Measurements from ENCODE around the gene SPINK5.

SPINK5 gene

DNA sequence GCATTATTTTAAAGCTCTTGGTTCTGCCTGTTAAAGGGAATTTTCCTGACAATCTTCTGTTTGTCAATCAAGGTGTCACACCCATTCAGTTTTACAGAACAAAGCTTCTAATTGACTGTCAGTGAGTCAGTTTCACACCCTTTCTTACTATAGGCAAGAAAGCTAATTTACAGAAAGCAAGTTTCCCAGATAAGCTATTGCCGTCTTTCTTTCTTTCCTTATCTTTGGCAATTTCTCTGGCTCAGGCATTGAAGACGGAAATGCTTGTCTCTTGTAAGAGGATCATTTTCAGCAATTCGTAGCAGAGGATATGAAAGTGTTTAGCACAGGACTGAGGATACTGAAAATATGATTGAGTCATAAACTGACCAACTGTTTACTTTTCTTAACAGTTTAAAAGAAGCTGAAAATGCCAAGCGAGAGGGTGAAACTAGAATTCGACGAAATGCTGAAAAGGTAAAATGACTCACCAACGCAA lies 27.0 kb downstream of the SPINK5 start:
- H3K4me3 ChIP-seq (replicated peaks; ENCODE audit: low read depth, low read length) = no peak overlapping the region
- TF ChIP-seq, protein P1, sequence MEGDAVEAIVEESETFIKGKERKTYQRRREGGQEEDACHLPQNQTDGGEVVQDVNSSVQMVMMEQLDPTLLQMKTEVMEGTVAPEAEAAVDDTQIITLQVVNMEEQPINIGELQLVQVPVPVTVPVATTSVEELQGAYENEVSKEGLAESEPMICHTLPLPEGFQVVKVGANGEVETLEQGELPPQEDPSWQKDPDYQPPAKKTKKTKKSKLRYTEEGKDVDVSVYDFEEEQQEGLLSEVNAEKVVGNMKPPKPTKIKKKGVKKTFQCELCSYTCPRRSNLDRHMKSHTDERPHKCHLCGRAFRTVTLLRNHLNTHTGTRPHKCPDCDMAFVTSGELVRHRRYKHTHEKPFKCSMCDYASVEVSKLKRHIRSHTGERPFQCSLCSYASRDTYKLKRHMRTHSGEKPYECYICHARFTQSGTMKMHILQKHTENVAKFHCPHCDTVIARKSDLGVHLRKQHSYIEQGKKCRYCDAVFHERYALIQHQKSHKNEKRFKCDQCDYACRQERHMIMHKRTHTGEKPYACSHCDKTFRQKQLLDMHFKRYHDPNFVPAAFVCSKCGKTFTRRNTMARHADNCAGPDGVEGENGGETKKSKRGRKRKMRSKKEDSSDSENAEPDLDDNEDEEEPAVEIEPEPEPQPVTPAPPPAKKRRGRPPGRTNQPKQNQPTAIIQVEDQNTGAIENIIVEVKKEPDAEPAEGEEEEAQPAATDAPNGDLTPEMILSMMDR (IDR thresholded peaks at IDR 0.05; ENCODE audit: low read depth, low read length, missing control alignments) = no peak
- no peak for DNase-seq (ENCODE audit: extremely low read depth, low read depth)

DNA sequence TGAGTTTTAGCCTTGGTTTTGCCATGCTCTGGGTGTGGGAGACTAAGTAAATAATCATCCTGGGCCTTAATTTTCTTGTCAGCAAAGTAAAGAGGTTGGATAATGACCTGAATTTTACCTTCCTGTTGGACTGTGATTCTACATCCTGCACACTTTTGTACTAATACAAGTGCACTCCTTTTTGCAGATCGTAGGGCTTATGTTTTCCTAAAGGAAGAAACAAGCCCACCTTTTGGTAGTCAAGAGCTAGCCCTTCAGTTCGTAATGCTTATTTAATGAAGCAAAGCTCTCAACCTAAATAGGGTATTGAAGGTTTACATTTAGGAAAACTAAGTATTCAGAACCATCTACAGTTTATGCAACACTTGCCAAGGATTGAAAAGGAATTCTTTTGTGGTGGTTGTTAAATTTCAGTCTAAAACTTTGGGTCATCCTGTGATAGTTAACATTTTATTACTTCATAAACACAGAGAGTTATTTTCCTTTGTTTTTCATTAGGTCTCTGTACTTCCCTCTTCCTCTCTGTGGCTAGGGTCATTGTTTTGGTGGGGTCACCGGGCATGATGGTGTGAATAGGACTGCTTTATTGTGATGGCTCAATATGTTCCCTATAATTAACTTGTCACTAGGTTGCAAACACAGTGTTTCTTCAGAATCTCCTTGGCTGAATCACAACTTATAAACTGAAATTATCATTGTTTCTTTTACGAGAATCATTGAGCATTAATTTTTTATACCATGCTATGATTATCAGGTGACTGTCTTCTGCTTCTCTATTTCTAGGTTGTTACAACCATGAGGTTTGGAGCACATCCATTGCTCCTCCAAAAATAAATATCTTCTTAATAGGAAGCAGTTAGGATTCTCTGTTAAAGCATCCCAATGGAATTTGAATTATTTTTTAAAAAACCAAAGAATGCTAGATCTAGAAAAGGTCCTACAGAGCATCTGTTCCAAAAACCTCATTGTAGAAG lies 28.5 kb downstream of the SPINK5 start:
- DNase-seq (ENCODE audit: extremely low read depth, low read depth) = no peak
- H3K4me3 ChIP-seq (replicated peaks; ENCODE audit: low read depth, low read length) = no peak overlapping the region
- TF ChIP-seq, protein P1 (IDR thresholded peaks at IDR 0.05; ENCODE audit: low read depth, low read length, missing control alignments) = no peak

DNA sequence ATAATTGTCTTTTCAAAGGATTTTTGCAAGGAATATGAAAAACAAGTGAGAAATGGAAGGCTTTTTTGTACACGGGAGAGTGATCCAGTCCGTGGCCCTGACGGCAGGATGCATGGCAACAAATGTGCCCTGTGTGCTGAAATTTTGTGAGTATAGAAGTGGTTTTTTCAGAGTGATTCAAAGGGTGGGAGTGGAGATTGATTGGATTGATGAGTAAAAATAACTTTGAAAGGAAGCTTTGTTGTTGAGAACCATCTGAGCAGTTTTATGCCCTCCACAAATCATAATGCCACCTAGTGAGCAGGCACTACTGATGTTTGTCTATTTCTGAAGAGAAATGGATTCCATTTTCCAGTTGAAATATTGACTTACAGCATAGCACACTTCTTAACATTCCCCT lies 30.6 kb downstream of the SPINK5 start:
- no peak overlapping the region for H3K4me3 ChIP-seq (replicated peaks; ENCODE audit: low read depth, low read length)
- TF ChIP-seq, protein P1 (IDR thresholded peaks at IDR 0.05; ENCODE audit: low read depth, low read length, missing control alignments) = no peak
- DNase-seq (ENCODE audit: extremely low read depth, low read depth) = no peak

DNA sequence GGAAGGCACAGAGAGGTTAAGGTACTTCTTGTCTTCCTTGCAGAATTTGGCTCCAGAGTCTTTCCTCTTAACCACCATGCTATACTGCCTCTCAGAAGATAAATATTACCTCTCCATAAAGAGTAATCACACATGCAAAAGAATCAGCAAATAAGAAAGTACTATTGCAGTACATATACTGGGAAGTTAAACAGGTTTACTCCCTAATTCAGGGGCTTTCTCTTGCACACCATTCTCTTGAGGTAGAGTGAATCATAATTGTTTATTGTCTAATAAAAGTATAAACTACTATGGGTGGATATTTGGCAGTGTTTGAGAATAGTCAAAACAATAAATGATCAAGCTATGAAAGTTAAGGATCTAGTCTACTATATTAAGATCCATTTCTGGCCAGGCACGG lies 40.4 kb downstream of the SPINK5 start:
- H3K4me3 ChIP-seq (replicated peaks; ENCODE audit: low read depth, low read length) = no peak overlapping the region
- TF ChIP-seq, protein P1 (IDR thresholded peaks at IDR 0.05; ENCODE audit: low read depth, low read length, missing control alignments) = no peak
- DNase-seq (ENCODE audit: extremely low read depth, low read depth) = no peak

DNA sequence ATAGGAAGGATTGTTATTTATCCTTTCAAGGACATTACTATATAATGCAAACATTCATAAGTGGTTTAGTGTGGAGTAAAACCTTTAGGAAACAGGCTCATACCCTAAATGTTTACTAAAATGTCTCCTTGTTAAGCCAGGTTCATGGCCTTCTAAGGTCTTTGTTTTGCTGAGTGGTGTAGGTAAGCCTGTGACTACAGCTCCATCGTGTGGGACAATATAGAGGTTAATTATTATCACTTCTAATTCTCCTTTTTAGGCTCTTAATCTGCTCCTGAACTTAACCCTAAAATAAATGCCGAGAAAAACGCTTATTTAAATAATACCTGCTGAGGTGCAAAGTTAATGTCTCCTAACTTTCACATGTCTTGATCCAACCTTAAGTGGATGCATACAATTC lies 43.8 kb downstream of the SPINK5 start:
- no peak for DNase-seq (ENCODE audit: extremely low read depth, low read depth)
- H3K4me3 ChIP-seq (replicated peaks; ENCODE audit: low read depth, low read length) = no peak overlapping the region
- TF ChIP-seq, protein P1 (IDR thresholded peaks at IDR 0.05; ENCODE audit: low read depth, low read length, missing control alignments) = no peak

DNA sequence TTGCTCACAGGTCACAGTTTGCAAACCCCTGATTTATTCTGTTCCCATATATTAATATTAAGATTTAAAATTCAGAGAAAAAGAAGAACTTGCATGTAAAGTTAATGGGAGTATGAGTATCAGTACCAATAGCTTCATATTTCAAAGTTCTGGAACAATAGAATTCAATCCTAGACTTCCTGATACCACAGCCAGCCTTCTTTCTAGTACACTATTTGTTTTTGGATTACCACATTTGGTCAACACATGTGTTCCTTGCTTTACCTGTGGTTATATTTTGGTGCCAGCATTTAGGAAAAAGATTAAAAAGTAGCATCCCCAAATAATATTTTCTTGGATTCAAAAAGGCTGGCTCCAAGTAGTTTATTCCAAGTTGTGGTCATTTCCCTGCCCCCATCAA lies 49.5 kb downstream of the SPINK5 start:
- DNase-seq (ENCODE audit: extremely low read depth, low read depth) = no peak
- TF ChIP-seq, protein P1 (IDR thresholded peaks at IDR 0.05; ENCODE audit: low read depth, low read length, missing control alignments) = no peak
- H3K4me3 ChIP-seq (replicated peaks; ENCODE audit: low read depth, low read length) = no peak overlapping the region
